GM21526 (cell line): ENCODE measurements around the gene KIF20B.
"Not testable (repeated sequence)": the region's sequence is repeated elsewhere in the genome, so short reads cannot be mapped to it uniquely, and the experiment has no call there.

Experiments
- ATAC-seq: cut with Tn5 transposase; IDR thresholded peaks from one replicate; pipeline ENCODE4 v1.9.1; 2021; ENCODE audit warnings: moderate library complexity; ENCODE audit not compliant: unreplicated experiment, low FRiP score

The KIF20B gene

GRCh38 chr10:89690027-89690426 is 11.4 kb upstream of the KIF20B start:
- no peak for ATAC-seq

GRCh38 chr10:89692416-89692815 is 9.0 kb upstream of the KIF20B start:
- no peak for ATAC-seq

GRCh38 chr10:89693176-89693575 is 8.2 kb upstream of the KIF20B start:
- no peak for ATAC-seq

GRCh38 chr10:89695307-89695706 is 6.1 kb upstream of the KIF20B start:
- no peak for ATAC-seq

- ATAC-seq, result no peak
These were observed 3.4 kb upstream of the KIF20B start for GRCh38 chr10:89697946-89698345.

- ATAC-seq, result no peak
These were observed 1.8 kb upstream of the KIF20B start for GRCh38 chr10:89699581-89700064.

- ATAC-seq, result no peak
These were observed 508 bp upstream of the KIF20B start for GRCh38 chr10:89700923-89701241.

GRCh38 chr10:89702121-89702480 is 711 bp downstream of the KIF20B start:
- no peak for ATAC-seq

GRCh38 chr10:89705466-89705865 is 4.1 kb downstream of the KIF20B start:
- ATAC-seq, result no peak

- ATAC-seq, result no peak
These were observed 4.6 kb downstream of the KIF20B start for GRCh38 chr10:89706011-89706410.

GRCh38 chr10:89707372-89707771 is 6.0 kb downstream of the KIF20B start:
- no peak for ATAC-seq

- ATAC-seq, result no peak
These were observed 9.4 kb downstream of the KIF20B start for GRCh38 chr10:89710753-89711152.

GRCh38 chr10:89734616-89735015 is 33.2 kb downstream of the KIF20B start:
- no peak for ATAC-seq

- ATAC-seq, result peak; percentile 86
These were observed 37.3 kb downstream of the KIF20B start for GRCh38 chr10:89738551-89739209.

- ATAC-seq, result no peak
These were observed 39.9 kb downstream of the KIF20B start for GRCh38 chr10:89741126-89741762.

- no peak for ATAC-seq
These were observed 42.6 kb downstream of the KIF20B start for GRCh38 chr10:89744026-89744425.

- ATAC-seq, result no peak
These were observed 44.5 kb downstream of the KIF20B start for GRCh38 chr10:89745903-89746302.

GRCh38 chr10:89750441-89750840 is 49.1 kb downstream of the KIF20B start:
- ATAC-seq, result no peak

- no peak for ATAC-seq
These were observed 54.0 kb downstream of the KIF20B start for GRCh38 chr10:89755374-89755773.

GRCh38 chr10:89759531-89759930 is 58.1 kb downstream of the KIF20B start:
- ATAC-seq, result no peak

- ATAC-seq, result not testable (repeated sequence)
These were observed 62.3 kb downstream of the KIF20B start for GRCh38 chr10:89763671-89764070.

- ATAC-seq, result no peak
These were observed 70.3 kb downstream of the KIF20B start for GRCh38 chr10:89771684-89772083.
